Measurements from ENCODE around the gene ACTR10. TPM values are rescaled to one million over a fixed set of nuclear protein-coding genes. Genes with fewer than 3 reads are reported as not detected.

Gene ACTR10
- total and polyA plus RNA-seq, 2 of the 8 experiments (the other 6 are each of a cell fraction or from before 2014, with no cell fraction given): 15.4 to 34.6 TPM

DNA sequence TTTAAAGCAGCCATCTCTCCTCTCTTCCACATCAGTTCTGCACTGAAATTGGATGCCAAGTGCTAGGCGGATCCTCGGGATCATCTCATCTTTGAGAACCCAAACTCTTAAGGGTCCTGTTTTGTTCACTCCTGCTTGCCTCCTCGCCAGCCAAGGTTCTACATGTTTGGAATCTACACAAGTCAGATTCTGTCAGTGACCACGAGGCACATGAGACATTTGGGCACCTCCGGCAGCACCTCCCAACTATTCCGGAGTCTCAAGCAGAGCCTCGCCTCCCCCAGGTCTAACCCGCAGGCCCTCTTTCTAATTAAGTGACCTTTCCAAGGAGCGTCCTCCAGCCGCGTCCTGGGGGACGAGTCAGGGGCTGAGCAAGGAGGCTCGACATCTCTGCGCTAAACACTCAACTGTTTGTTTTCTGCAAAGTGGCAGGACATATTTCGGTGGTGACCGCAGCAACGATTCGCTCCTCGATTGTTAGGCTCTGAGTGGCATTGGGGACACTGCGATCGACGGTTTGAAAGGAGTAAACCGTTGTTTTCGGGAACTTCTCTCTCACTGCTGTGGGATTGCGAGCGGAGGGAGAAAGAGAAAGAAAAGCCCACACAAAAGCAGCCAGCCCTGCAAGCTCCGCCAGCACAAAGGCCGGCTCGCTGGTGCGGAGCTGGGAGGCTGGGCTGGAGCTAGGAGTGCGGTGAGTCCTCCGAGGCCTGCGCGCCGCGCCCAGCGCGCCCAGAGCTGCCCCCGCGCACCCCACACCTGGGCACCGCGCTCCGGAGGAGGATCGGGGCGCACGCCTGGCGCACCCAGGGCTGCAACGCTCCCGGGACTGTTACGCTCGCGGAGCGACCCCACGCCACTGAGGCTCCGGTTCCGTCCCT is 48.6 kb upstream of the ACTR10 start:
- Histone ChIP-seq H3K18ac (ENCODE audit: extremely low read depth, low read length) (no peak overlapping the region), H3K56ac (replicated peaks; ENCODE audit: insufficient read length, low read depth, low read length) (peak overlapping the region; percentile 13), H3K9ac (replicated peaks in 1 of 4; ENCODE audit: extremely low read depth in 1 of 4, low read depth in 3 of 4, low read length in 3 of 4) (peak overlapping the region; percentile 46 to 91 (median 58)), H3K23ac (ENCODE audit: insufficient read length) (no peak overlapping the region), H3K4me1 (replicated peaks in 1 of 4; ENCODE audit: control insufficient read depth in 3 of 4, insufficient read depth in 4 of 4, low read length in 3 of 4) (peaks cover 2 to 19% (median 8%) of the 10 kb centered on the region in 4 experiments; a peak in 6 of 7 replicates), H2BK20ac (ENCODE audit: low read length) (no peak overlapping the region), H2BK120ac (replicated peaks; ENCODE audit: low read depth, low read length) (no peak overlapping the region), H3K14ac (ENCODE audit: insufficient read length) (no peak overlapping the region), H2BK15ac (ENCODE audit: low read length) (no peak overlapping the region), H4K5ac (ENCODE audit: insufficient read length, low read depth, low read length) (no peak overlapping the region), H2AFZ (ENCODE audit: low read length) (peak overlapping the region; percentile 87), H3K79me1 (ENCODE audit: low read depth, low read length) (no peaks in the 10 kb centered on the region), H2BK5ac (ENCODE audit: low read depth, low read length) (peak overlapping the region; percentile 54; the same call in 1 of the 2 replicates), H2BK12ac (ENCODE audit: low read depth, low read length) (no peak overlapping the region), H4K8ac (ENCODE audit: extremely low read depth, insufficient read depth, low read length) (peak overlapping the region; percentile 66; the same call in 1 of the 2 replicates), H4K20me1 (replicated peaks in 1 of 2; ENCODE audit: control insufficient read depth in 1 of 2, insufficient read depth in 2 of 2, low read length in 2 of 2) (no peaks in the 10 kb centered on the region), H3K27me3 (replicated peaks in 1 of 4; ENCODE audit: control insufficient read depth in 3 of 4, extremely low read depth in 1 of 4, insufficient read depth in 3 of 4, low read length in 3 of 4) (peaks cover 0 to 16% (median 11%) of the 10 kb centered on the region in 4 experiments; a peak in 6 of 7 replicates), H3K9me3 (ENCODE audit: insufficient read depth in 2 of 2, low read depth in 1 of 2, low read length in 1 of 2) (no peaks in the 10 kb centered on the region), H4K91ac (replicated peaks; ENCODE audit: insufficient read length, low read length) (no peak overlapping the region), H3K36me3 (ENCODE audit: control insufficient read depth in 2 of 4, insufficient read depth in 4 of 4, low read length in 3 of 4) (no peaks in the 10 kb centered on the region), H3K4ac (replicated peaks; ENCODE audit: insufficient read length, low read depth, low read length) (no peak overlapping the region), H3K23me2 (ENCODE audit: low read depth, low read length) (peaks cover 14% of the 10 kb centered on the region), H2AK5ac (ENCODE audit: low read depth, low read length) (no peak overlapping the region), H3K27ac (ENCODE audit: low read depth, low read length) (no peak overlapping the region), H3K4me2 (ENCODE audit: insufficient read depth in 1 of 2, low read depth in 2 of 2, low read length in 2 of 2) (peak overlapping the region; percentile 97 to 99), H3K79me2 (ENCODE audit: control insufficient read depth in 1 of 2, insufficient read depth in 2 of 2, low read length in 2 of 2) (peaks cover 0 to 7% of the 10 kb centered on the region in 2 experiments; a peak in 1 of 4 replicates), H3K4me3 (ENCODE audit: extremely low read depth in 1 of 4, insufficient read depth in 2 of 4, low read depth in 3 of 4, low read length in 4 of 4) (peak overlapping the region; percentile 70 to 92 (median 74))
- ChIA-PET POLR2A (ENCODE audit: partially characterized antibody) (interaction anchor here (1.4 kb wide), 1 partner anchor 147 kb away, joined by 3 read pairs; the partner anchor contains the start of gene ARID4A), CTCF (ENCODE audit: partially characterized antibody) (interaction anchor here (1.6 to 3.4 kb wide), 4 partner anchors 9 to 18 kb away, joined by 6 to 19 read pairs (median 8); no protein-coding TSS in a partner anchor)
- no peak for FAIRE-seq
- 3% methylated on average over 45 of the region's 56 CpGs; no CpG with 5 or more reads in 1 of the 2 experiments for WGBS, 2 experiments (ENCODE audit: extremely low coverage in 1 of 2, insufficient coverage in 1 of 2, insufficient read length in 1 of 2, insufficient replicate concordance in 2 of 2, low coverage in 1 of 2, low lambda C conversion rate in 2 of 2, missing lambda C conversion rate in 1 of 2)
- DNase-seq (ENCODE audit: low read depth in 1 of 2, low spot score in 2 of 2): no peak
- TF ChIP-seq TCF12 (IDR thresholded peaks at IDR 0.05; ENCODE audit: low read depth, low read length) (no peak), RFX5 (IDR thresholded peaks at IDR 0.05; ENCODE audit: borderline replicate concordance, low read depth, low read length) (no peak), HDAC6 (IDR thresholded peaks at IDR 0.05; ENCODE audit: low read depth, low read length) (no peak), ASH2L (IDR thresholded peaks at IDR 0.05; ENCODE audit: low read length) (peak; percentile 92), HDAC2 (IDR thresholded peaks at IDR 0.05; ENCODE audit: borderline replicate concordance in 1 of 2, low read depth in 2 of 2, low read length in 2 of 2) (0 out of 4 replicates have a peak, but pooled peaks of 1 of the 2 experiments have one; percentile 57)
- TF ChIP-seq, protein P1, sequence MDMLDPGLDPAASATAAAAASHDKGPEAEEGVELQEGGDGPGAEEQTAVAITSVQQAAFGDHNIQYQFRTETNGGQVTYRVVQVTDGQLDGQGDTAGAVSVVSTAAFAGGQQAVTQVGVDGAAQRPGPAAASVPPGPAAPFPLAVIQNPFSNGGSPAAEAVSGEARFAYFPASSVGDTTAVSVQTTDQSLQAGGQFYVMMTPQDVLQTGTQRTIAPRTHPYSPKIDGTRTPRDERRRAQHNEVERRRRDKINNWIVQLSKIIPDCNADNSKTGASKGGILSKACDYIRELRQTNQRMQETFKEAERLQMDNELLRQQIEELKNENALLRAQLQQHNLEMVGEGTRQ (IDR thresholded peaks at IDR 0.05; ENCODE audit: low read length): no peak
- TF ChIP-seq, protein P2, sequence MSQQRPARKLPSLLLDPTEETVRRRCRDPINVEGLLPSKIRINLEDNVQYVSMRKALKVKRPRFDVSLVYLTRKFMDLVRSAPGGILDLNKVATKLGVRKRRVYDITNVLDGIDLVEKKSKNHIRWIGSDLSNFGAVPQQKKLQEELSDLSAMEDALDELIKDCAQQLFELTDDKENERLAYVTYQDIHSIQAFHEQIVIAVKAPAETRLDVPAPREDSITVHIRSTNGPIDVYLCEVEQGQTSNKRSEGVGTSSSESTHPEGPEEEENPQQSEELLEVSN (IDR thresholded peaks at IDR 0.05): no peak
- TF ChIP-seq, protein P3, sequence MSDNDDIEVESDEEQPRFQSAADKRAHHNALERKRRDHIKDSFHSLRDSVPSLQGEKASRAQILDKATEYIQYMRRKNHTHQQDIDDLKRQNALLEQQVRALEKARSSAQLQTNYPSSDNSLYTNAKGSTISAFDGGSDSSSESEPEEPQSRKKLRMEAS (IDR thresholded peaks at IDR 0.05): peak; percentile 55; the same call in 1 of the 2 replicates
